ENCODE measurements around the gene STAT6.
A peak's percentile ranks its signal among the peaks of the same experiment; 100 is the strongest.

The STAT6 gene

DNA sequence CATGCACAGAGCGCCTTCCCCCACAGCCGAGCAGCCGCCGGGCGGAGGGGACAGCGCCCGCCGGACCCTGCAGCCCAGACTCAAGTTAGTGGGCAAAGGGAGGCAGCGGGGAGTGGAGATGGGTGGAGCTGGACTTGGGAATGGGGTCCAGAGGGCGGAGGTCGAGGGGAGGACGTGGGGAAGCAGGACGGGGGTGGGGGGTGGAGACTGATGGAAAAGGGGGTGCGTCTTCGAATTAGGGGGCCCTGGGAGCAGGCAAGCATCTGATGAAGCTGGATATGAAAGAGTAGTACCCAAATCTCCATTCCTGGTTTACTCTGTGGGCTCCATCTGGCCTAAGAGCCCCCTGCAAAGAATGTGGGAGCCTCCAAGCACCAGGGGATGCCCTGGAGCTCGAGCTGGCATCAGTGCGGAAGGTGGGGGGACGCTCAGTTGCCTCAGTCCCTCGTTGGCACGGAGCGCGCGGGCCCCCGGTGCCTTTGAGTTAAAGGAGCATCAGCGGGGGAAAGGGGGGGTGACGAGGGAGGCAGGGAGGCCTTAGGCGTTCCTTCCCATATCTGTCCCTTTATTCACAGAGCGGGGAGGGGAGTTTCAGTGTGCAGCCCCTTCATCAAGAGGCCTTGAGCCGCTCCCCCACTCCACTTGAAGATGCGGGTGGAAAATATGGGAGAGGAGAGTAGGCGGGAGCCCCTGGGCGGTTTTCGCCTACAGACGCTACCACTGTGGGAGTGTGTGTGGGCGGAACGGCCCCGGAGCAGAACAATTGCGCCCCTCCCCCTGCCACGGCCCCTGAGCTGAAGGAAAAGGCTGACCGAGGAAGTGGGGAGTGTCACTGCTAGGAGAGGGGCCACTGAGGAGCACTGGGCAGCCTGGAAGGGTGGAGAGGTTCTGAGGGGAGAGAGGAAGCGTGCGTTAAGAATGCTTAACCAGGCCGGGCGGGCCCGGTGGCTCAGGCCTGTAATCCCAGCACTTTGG is 21.6 kb downstream of the STAT6 start:
- H3K27me3 ChIP-seq (ENCODE audit: control insufficient read depth in 1 of 2, insufficient read depth in 2 of 2, low read length in 2 of 2), result no peaks in the 10 kb centered on the region
- no peaks in the 10 kb centered on the region for H3K9me3 ChIP-seq (ENCODE audit: low read length)
- H3K27ac ChIP-seq (ENCODE audit: low read depth, low read length), result peak overlapping the region; percentile 99
- H3K36me3 ChIP-seq (ENCODE audit: insufficient read depth, low read length), result peaks cover 32% of the 10 kb centered on the region
- peaks cover 57% of the 10 kb centered on the region for H3K4me1 ChIP-seq (ENCODE audit: insufficient read depth, low read length)
- H3K4me3 ChIP-seq (ENCODE audit: low read depth in 1 of 2, low read length in 2 of 2), result peak overlapping the region; percentile 81 to 83
- H3K9ac ChIP-seq (ENCODE audit: low read length), result peak overlapping the region; percentile 84

GRCh38 chr12:57088354-57089270 is 22.6 kb downstream of the STAT6 start, which contains the start of gene NAB2:
Gene NAB2 (plus strand): TSS chr12:57089114. CDS start chr12:57089272, 158 bp downstream.
- Histone ChIP-seq H3K9ac (ENCODE audit: low read length) (peak within 1 kb of the TSS; percentile 84), H3K36me3 (ENCODE audit: insufficient read depth, low read length) (peaks cover 26% of the 10 kb centered on the region), H3K4me3 (ENCODE audit: low read depth in 1 of 2, low read length in 2 of 2) (peak within 1 kb of the TSS; percentile 81 to 83), H3K27me3 (ENCODE audit: control insufficient read depth in 1 of 2, insufficient read depth in 2 of 2, low read length in 2 of 2) (no peaks in the 10 kb centered on the region), H3K4me1 (ENCODE audit: insufficient read depth, low read length) (peaks cover 48% of the 10 kb centered on the region), H3K27ac (ENCODE audit: low read depth, low read length) (peak within 1 kb of the TSS; percentile 100), H3K9me3 (ENCODE audit: low read length) (no peaks in the 10 kb centered on the region)

GRCh38 chr12:57087691-57088353 is 23.3 kb downstream of the STAT6 start:
- Histone ChIP-seq H3K4me3 (ENCODE audit: low read depth in 1 of 2, low read length in 2 of 2) (peak overlapping the region; percentile 75 to 81), H3K27me3 (ENCODE audit: control insufficient read depth in 1 of 2, insufficient read depth in 2 of 2, low read length in 2 of 2) (no peaks in the 10 kb centered on the region), H3K36me3 (ENCODE audit: insufficient read depth, low read length) (peaks cover 18% of the 10 kb centered on the region), H3K9ac (ENCODE audit: low read length) (peak overlapping the region; percentile 74), H3K4me1 (ENCODE audit: insufficient read depth, low read length) (peaks cover 40% of the 10 kb centered on the region), H3K27ac (ENCODE audit: low read depth, low read length) (peak overlapping the region; percentile 100), H3K9me3 (ENCODE audit: low read length) (no peaks in the 10 kb centered on the region)

- Histone ChIP-seq H3K27ac (ENCODE audit: low read depth, low read length) (peak overlapping the region; percentile 100), H3K27me3 (ENCODE audit: control insufficient read depth in 1 of 2, insufficient read depth in 2 of 2, low read length in 2 of 2) (no peaks in the 10 kb centered on the region), H3K9me3 (ENCODE audit: low read length) (no peaks in the 10 kb centered on the region), H3K4me1 (ENCODE audit: insufficient read depth, low read length) (peaks cover 33% of the 10 kb centered on the region), H3K4me3 (ENCODE audit: low read depth in 1 of 2, low read length in 2 of 2) (peak overlapping the region; percentile 81 to 84), H3K9ac (ENCODE audit: low read length) (peak overlapping the region; percentile 96), H3K36me3 (ENCODE audit: insufficient read depth, low read length) (peaks cover 11% of the 10 kb centered on the region)
Observed at GRCh38 chr12:57087010-57087690, 24.0 kb downstream of the STAT6 start.

DNA sequence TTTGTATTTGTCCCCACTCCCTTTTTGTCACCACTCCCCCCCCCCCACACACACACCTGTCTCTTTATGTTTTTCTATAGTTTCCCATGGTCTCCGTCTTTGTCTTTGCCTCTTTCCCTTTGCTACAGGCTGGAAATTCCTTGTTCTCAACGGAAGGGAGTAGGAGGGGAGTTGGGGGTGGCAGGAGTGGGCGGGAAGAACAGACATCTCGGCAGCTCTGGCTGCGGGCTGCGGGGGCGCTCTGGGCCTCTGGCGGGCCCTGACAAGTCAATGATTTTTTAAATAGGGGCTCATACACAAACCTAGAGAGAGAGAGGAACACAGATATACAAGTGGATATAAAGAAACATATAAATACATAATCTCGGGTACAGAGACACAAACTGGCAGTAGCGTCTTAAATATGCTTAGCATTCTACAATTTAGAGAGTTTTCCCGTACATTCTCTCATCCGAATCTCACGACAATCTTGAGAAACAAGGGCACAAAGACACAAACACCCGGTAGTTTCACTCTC is 24.6 kb downstream of the STAT6 start:
- H3K27ac ChIP-seq (ENCODE audit: low read depth, low read length), result peak overlapping the region; percentile 98
- H3K4me1 ChIP-seq (ENCODE audit: insufficient read depth, low read length), result peaks cover 27% of the 10 kb centered on the region
- H3K27me3 ChIP-seq (ENCODE audit: control insufficient read depth in 1 of 2, insufficient read depth in 2 of 2, low read length in 2 of 2), result no peaks in the 10 kb centered on the region
- no peaks in the 10 kb centered on the region for H3K9me3 ChIP-seq (ENCODE audit: low read length)
- H3K36me3 ChIP-seq (ENCODE audit: insufficient read depth, low read length), result peaks cover 5% of the 10 kb centered on the region
- peak overlapping the region; percentile 96 for H3K9ac ChIP-seq (ENCODE audit: low read length)
- peak overlapping the region; percentile 81 to 84 for H3K4me3 ChIP-seq (ENCODE audit: low read depth in 1 of 2, low read length in 2 of 2)

DNA sequence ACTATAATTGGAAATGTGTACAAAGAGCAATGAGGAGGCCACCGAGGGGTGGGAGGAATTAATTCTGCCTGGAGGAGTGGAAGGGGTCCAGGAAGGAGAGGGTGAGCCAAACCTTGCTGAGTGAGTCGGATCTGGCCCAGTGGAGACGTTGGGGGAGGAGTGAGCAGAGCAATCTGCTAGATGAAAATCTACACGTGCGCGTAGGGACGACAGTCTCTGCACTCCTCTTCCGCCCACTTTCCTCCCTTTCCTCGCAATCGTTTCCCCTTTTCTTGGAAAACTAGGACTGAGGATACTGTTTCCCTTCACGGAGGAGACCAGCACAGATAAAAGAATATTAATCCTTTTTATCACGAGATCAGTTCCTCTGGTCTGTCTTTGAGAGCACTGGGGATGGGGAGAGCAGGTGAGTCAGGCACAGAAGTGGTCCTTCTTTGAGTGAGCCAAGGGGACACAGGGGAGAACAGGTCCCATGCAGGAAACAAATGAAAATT is 25.1 kb downstream of the STAT6 start:
- Histone ChIP-seq H3K4me3 (ENCODE audit: low read depth in 1 of 2, low read length in 2 of 2) (peak overlapping the region in 1 of 2 donors; percentile 84), H3K27ac (ENCODE audit: low read depth, low read length) (peak overlapping the region; percentile 98), H3K9me3 (ENCODE audit: low read length) (no peaks in the 10 kb centered on the region), H3K27me3 (ENCODE audit: control insufficient read depth in 1 of 2, insufficient read depth in 2 of 2, low read length in 2 of 2) (no peaks in the 10 kb centered on the region), H3K4me1 (ENCODE audit: insufficient read depth, low read length) (peaks cover 22% of the 10 kb centered on the region), H3K9ac (ENCODE audit: low read length) (peak overlapping the region; percentile 96), H3K36me3 (ENCODE audit: insufficient read depth, low read length) (peaks cover under 1% of the 10 kb centered on the region)

DNA sequence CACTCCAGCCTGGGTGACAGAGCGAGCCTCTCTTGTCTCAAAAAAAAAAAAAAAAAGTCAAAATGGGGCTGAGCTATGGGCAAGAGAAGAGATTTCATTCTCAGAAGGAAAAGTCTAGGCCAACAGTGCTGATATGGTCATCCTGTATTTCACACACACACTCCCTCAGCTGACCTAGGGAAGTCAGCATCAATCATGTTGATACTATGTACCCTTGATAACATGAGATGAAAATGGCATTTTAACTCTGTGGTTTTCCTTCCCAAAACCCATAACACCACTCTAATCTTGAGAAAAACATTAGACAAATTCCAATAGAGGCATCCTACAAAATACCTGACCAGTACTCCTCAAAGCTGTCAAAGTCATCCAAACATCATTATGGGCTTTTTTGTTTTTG is 30.3 kb downstream of the STAT6 start:
- no peaks in the 10 kb centered on the region for H3K27me3 ChIP-seq (ENCODE audit: control insufficient read depth in 1 of 2, insufficient read depth in 2 of 2, low read length in 2 of 2)
- no peaks in the 10 kb centered on the region for H3K9me3 ChIP-seq (ENCODE audit: low read length)
- no peaks in the 10 kb centered on the region for H3K36me3 ChIP-seq (ENCODE audit: insufficient read depth, low read length)
- peaks cover 14% of the 10 kb centered on the region for H3K4me1 ChIP-seq (ENCODE audit: insufficient read depth, low read length)
- no peak overlapping the region for H3K9ac ChIP-seq (ENCODE audit: low read length)
- H3K4me3 ChIP-seq (ENCODE audit: low read depth in 1 of 2, low read length in 2 of 2), result no peak overlapping the region
- H3K27ac ChIP-seq (ENCODE audit: low read depth, low read length), result no peak overlapping the region

- Histone ChIP-seq H3K36me3 (ENCODE audit: insufficient read depth, low read length) (no peaks in the 10 kb centered on the region), H3K9ac (ENCODE audit: low read length) (no peak overlapping the region), H3K4me1 (ENCODE audit: insufficient read depth, low read length) (peaks cover 7% of the 10 kb centered on the region), H3K4me3 (ENCODE audit: low read depth in 1 of 2, low read length in 2 of 2) (no peak overlapping the region), H3K9me3 (ENCODE audit: low read length) (no peaks in the 10 kb centered on the region), H3K27me3 (ENCODE audit: control insufficient read depth in 1 of 2, insufficient read depth in 2 of 2, low read length in 2 of 2) (no peaks in the 10 kb centered on the region), H3K27ac (ENCODE audit: low read depth, low read length) (peak overlapping the region; percentile 74)
Observed at GRCh38 chr12:57079821-57080220, 31.3 kb downstream of the STAT6 start.

GRCh38 chr12:57078519-57079404 is 32.4 kb downstream of the STAT6 start, which contains the start of gene NEMP1:
Gene NEMP1 (minus strand): TSS chr12:57078791. CDS start chr12:57078745, 46 bp downstream.
- peak within 1 kb of the TSS; percentile 65 for H3K9ac ChIP-seq (ENCODE audit: low read length)
- peak within 1 kb of the TSS; percentile 72 to 82 for H3K4me3 ChIP-seq (ENCODE audit: low read depth in 1 of 2, low read length in 2 of 2)
- no peaks in the 10 kb centered on the region for H3K9me3 ChIP-seq (ENCODE audit: low read length)
- no peaks in the 10 kb centered on the region for H3K36me3 ChIP-seq (ENCODE audit: insufficient read depth, low read length)
- H3K27ac ChIP-seq (ENCODE audit: low read depth, low read length), result peak within 1 kb of the TSS; percentile 74
- peaks cover 7% of the 10 kb centered on the region for H3K4me1 ChIP-seq (ENCODE audit: insufficient read depth, low read length)
- H3K27me3 ChIP-seq (ENCODE audit: control insufficient read depth in 1 of 2, insufficient read depth in 2 of 2, low read length in 2 of 2), result no peaks in the 10 kb centered on the region

Data from muscle layer of colon (tissue), 2 donors.